GM12878 (cell line): ENCODE data around the gene GP5. TPM values are rescaled to one million over a fixed set of nuclear protein-coding genes. Genes with fewer than 3 reads are reported as not detected.

Experiments
- ATAC-seq: fragments of 200-7000 bp; cut with Tn5 transposase; 3 replicates; pipeline ENCODE4 v1.9.1; 2020; ENCODE audit warnings: mild to moderate bottlenecking, moderate library complexity
- BruUV-seq: library from RNA; stranded (reverse); fragments of 400-500 nt; replicated peaks from 2 replicates; lab custom pipeline; 2021; lab: Mats Ljungman, UMichigan
- CTCF ChIA-PET: fragments of 300-600 bp; sonication (Branson Sonifier 250); formaldehyde crosslinking; extraction: SDS; loops from one replicate; lab custom pipeline; 2021; ENCODE audit warnings: inconsistent platforms; lab: Yijun Ruan, JAX
- POLR2A ChIA-PET: fragments of 350-600 bp; formaldehyde crosslinking; extraction: SDS; loops from one replicate; lab custom pipeline; 2021; ENCODE audit warnings: inconsistent platforms; lab: Charles Lee
- RAD21 ChIA-PET: fragments of 300-600 bp; sonication (Branson Sonifier 250); formaldehyde crosslinking; loops from one replicate; lab custom pipeline; 2023; ENCODE audit warnings: antibody characterized with exemption; ENCODE audit not compliant: unreplicated experiment; lab: Charles Lee
- SMC1A ChIA-PET: fragments of 300-600 bp; sonication (Branson Sonifier 250); formaldehyde crosslinking; loops from one replicate; lab custom pipeline; 2023; ENCODE audit not compliant: unreplicated experiment, uncharacterized antibody; lab: Charles Lee
- DNase-seq: peaks from one replicate; pipeline ENCODE4 v3.0.0-alpha.2; 2011; ENCODE audit warnings: low read depth, low spot score
- FAIRE-seq: peaks from 3 replicates; lab custom pipeline; 2011; peaks lifted over from hg19 to GRCh38; lab: Jason Lieb, UNC
- H2AFZ ChIP-seq: 2 replicates; pipeline ENCODE4 v1.6.0; 2011; ENCODE audit warnings: low read depth, low read length, control low read depth; ENCODE audit not compliant: control insufficient read depth
- H3K27ac ChIP-seq: 2 replicates; pipeline ENCODE4 v1.5.1; 2011; ENCODE audit warnings: control low read depth; ENCODE audit not compliant: control insufficient read depth, insufficient read depth
- H3K27me3 ChIP-seq, 2 experiments: replicated peaks in 1 of 2; 2 replicates each; pipeline versions ENCODE4 v1.6.0 to v1.6.1; 2011; ENCODE audit warnings: low read length in 1 of 2; ENCODE audit not compliant: control insufficient read depth in 2 of 2, insufficient read depth in 2 of 2
- H3K36me3 ChIP-seq, 2 experiments: 2 replicates each; pipeline ENCODE4 v1.5.1; 2011; ENCODE audit warnings: low read length in 1 of 2; ENCODE audit not compliant: control insufficient read depth in 2 of 2, insufficient read depth in 2 of 2
- H3K4me1 ChIP-seq: 2 replicates; pipeline ENCODE4 v1.6.1; 2011; ENCODE audit warnings: mild to moderate bottlenecking, low read length, moderate library complexity, mixed read lengths; ENCODE audit not compliant: control insufficient read depth, insufficient read depth
- H3K4me2 ChIP-seq: 2 replicates; pipeline ENCODE4 v1.6.0; 2011; ENCODE audit warnings: control low read depth; ENCODE audit not compliant: control insufficient read depth, insufficient read depth
- H3K4me3 ChIP-seq: fragments of 200-600 bp; sonication (generic); 2 replicates; pipeline ENCODE4 v1.5.1; 2016
- H3K79me2 ChIP-seq: 2 replicates; pipeline ENCODE4 v1.6.0; 2011; ENCODE audit warnings: low read length; ENCODE audit not compliant: control insufficient read depth, insufficient read depth
- H3K9ac ChIP-seq: 2 replicates; pipeline ENCODE4 v1.8.0; 2011; ENCODE audit warnings: low read length, control low read depth, mixed read lengths; ENCODE audit not compliant: control insufficient read depth, insufficient read depth
- H3K9me3 ChIP-seq: replicated peaks from 3 replicates; pipeline ENCODE4 v1.5.1; 2011; ENCODE audit warnings: mild to moderate bottlenecking, low read length; ENCODE audit not compliant: control insufficient read depth, insufficient read depth
- H4K20me1 ChIP-seq: 2 replicates; pipeline ENCODE4 v1.6.0; 2011; ENCODE audit not compliant: control insufficient read depth, insufficient read depth
- CBX5 ChIP-seq: sonication (generic); IDR thresholded peaks from 2 replicates; pipeline ENCODE4 v1.6.1; 2016; ENCODE audit warnings: low read depth, moderate library complexity, mild to moderate bottlenecking, inconsistent platforms
- CHD1 ChIP-seq: IDR thresholded peaks from 2 replicates; pipeline ENCODE4 v1.6.1; 2012; ENCODE audit warnings: low read depth, low read length, improper control_type of control experiment
- IRF4 ChIP-seq: IDR thresholded peaks from 2 replicates; pipeline ENCODE4 v1.6.1; 2011; ENCODE audit warnings: low read depth, low read length
- KDM1A ChIP-seq: fragments of 200-600 bp; sonication (generic); IDR thresholded peaks from 2 replicates; pipeline ENCODE4 v1.6.1; 2016; ENCODE audit warnings: borderline replicate concordance
- POLR2A ChIP-seq: IDR thresholded peaks from 2 replicates; pipeline ENCODE4 v1.6.1; 2011; ENCODE audit warnings: low read depth, mild to moderate bottlenecking, low read length
- RBBP5 ChIP-seq: fragments of 200-600 bp; sonication (generic); conservative IDR thresholded peaks from 2 replicates; pipeline ENCODE4 v1.6.1; 2016
- SRF ChIP-seq, 2 experiments: IDR thresholded peaks; 2 replicates each; pipeline ENCODE4 v1.6.1; 2011; ENCODE audit warnings: low read depth in 2 of 2, low read length in 2 of 2, mild to moderate bottlenecking in 1 of 2, moderate library complexity in 1 of 2
- STAT3 ChIP-seq: IDR thresholded peaks from 2 replicates; pipeline ENCODE4 v1.6.1; 2011; ENCODE audit warnings: low read depth, low read length, improper control_type of control experiment
- SUPT20H ChIP-seq: IDR thresholded peaks from 2 replicates; pipeline ENCODE4 v1.6.1; 2011; ENCODE audit warnings: low read depth, mild to moderate bottlenecking, low read length, moderate library complexity, borderline replicate concordance; ENCODE audit not compliant: control insufficient read depth
- ZNF384 ChIP-seq: IDR thresholded peaks from 2 replicates; pipeline ENCODE4 v1.6.1; 2012; ENCODE audit warnings: low read depth, mild to moderate bottlenecking, low read length, improper control_type of control experiment, borderline replicate concordance
- ZZZ3 ChIP-seq: IDR thresholded peaks from 2 replicates; pipeline ENCODE4 v1.6.1; 2011; ENCODE audit warnings: low read depth; ENCODE audit not compliant: control insufficient read depth, insufficient read length
- WGBS: methylation state at CpG from one replicate; pipeline ENCODE4 v1.1.6; 2016; ENCODE audit warnings: low lambda C conversion rate; ENCODE audit not compliant: insufficient replicate concordance, insufficient coverage; ENCODE audit errors: missing lambda C conversion rate; 5-methylcytosine and 5-hydroxymethylcytosine counted together
- in situ Hi-C: fragments of 300-500 bp; cut with MboI; formaldehyde crosslinking; loops from 9 replicates; pipeline ENCODE4 v1.14.3; 2018; ENCODE audit warnings: mixed read lengths
- intact Hi-C: fragments of 100-400 bp; cut with micrococcal nuclease; formaldehyde crosslinking; loops from one replicate; pipeline ENCODE4 v1.14.2; 2022; ENCODE audit not compliant: unreplicated experiment
- polyA plus RNA-seq, 11 experiments: library from polyadenylated mRNA; depleted of rRNA in 4 of 11; unstranded in 6 of 11; stranded (reverse) in 5 of 11; fragments of >200 nt; fragmentation: Nextera tagmentation in 4 of 11; fragmentation: Illumina TruSeq in 1 of 11; extraction: Ambion mirVana in 4 of 11; extraction: Trizol in 1 of 11; gene quantifications; 1 replicate in 1 of 11; 2 replicates in 10 of 11; pipeline versions ENCODE4 v1.2.1 to v1.2.3, GENCODE V29; 2011 to 2016; ENCODE audit warnings: inconsistent platforms in 2 of 11, missing spikeins in 2 of 11, low read depth in 1 of 11
- total RNA-seq, 4 experiments: library from RNA; depleted of rRNA in 3 of 4; stranded (reverse); fragments of >200 nt in 3 of 4; fragmentation: Illumina TruSeq in 1 of 4; extraction: Trizol in 1 of 4; gene quantifications; 2 replicates each; pipeline versions ENCODE4 v1.2.1 to v1.2.3, GENCODE V29; 2013 to 2021
- TF ChIP-seq, protein P1 (sequence below): fragments of 450-650 bp; formaldehyde crosslinking; IDR thresholded peaks from 2 replicates; pipeline ENCODE4 v1.5.0; 2022; ENCODE audit warnings: mild to moderate bottlenecking, missing genetic modification characterization

Gene GP5
- total and polyA plus RNA-seq, 10 of the 15 experiments (the other 5 are each of a cell fraction or from before 2014, with no cell fraction given) = not detected

DNA sequence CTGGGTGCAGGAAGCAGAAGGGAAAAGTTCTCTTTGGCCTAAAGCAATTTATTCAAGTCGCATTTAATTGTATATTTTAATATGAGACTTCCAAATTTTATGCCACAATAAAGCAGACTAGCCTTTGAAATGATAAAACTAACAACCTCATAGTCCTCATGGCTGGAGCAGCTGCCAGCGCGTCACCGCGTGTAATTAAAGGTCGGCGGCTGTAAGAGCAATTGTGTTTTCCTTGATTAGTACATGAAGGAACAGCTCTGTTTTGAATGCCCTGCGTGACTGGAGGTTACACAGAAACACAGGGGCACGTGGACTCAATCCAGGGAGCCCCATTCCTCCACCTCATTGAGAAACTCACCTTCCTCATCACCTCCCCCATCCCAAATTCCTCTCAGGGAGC, 19.4 kb downstream of the GP5 start:
- intact Hi-C loops (no loop called here), in situ Hi-C loops (no loop called here)
- no peaks in the 10 kb centered on the region; a peak in 2 of 4 replicates for H3K27me3 ChIP-seq
- no peaks in the 10 kb centered on the region for H3K4me1 ChIP-seq
- H4K20me1 ChIP-seq = no peaks in the 10 kb centered on the region
- ATAC-seq (no peak), DNase-seq (no peak), FAIRE-seq (no peak)
- H3K4me3 ChIP-seq = no peak overlapping the region
- POLR2A ChIA-PET = no interaction called here
- no peak for TF ChIP-seq ZZZ3
- no peak for TF ChIP-seq ZNF384
- TF ChIP-seq, protein P1, sequence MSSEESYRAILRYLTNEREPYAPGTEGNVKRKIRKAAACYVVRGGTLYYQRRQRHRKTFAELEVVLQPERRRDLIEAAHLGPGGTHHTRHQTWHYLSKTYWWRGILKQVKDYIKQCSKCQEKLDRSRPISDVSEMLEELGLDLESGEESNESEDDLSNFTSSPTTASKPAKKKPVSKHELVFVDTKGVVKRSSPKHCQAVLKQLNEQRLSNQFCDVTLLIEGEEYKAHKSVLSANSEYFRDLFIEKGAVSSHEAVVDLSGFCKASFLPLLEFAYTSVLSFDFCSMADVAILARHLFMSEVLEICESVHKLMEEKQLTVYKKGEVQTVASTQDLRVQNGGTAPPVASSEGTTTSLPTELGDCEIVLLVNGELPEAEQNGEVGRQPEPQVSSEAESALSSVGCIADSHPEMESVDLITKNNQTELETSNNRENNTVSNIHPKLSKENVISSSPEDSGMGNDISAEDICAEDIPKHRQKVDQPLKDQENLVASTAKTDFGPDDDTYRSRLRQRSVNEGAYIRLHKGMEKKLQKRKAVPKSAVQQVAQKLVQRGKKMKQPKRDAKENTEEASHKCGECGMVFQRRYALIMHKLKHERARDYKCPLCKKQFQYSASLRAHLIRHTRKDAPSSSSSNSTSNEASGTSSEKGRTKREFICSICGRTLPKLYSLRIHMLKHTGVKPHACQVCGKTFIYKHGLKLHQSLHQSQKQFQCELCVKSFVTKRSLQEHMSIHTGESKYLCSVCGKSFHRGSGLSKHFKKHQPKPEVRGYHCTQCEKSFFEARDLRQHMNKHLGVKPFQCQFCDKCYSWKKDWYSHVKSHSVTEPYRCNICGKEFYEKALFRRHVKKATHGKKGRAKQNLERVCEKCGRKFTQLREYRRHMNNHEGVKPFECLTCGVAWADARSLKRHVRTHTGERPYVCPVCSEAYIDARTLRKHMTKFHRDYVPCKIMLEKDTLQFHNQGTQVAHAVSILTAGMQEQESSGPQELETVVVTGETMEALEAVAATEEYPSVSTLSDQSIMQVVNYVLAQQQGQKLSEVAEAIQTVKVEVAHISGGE (CRISPR knock-in tag) = no peak
- TF ChIP-seq KDM1A = no peak
- TF ChIP-seq POLR2A = no peak
- TF ChIP-seq RBBP5 = no peak
- no peak for TF ChIP-seq SRF (IDR thresholded peaks at IDR 0.05; ENCODE audit: low read depth in 2 of 2, low read length in 2 of 2)
- TF ChIP-seq IRF4 = no peak
- no peak for TF ChIP-seq STAT3
- no peak for TF ChIP-seq SUPT20H
- no peak for TF ChIP-seq CBX5
- TF ChIP-seq CHD1 = no peak
- CTCF ChIA-PET = no interaction called here
- BruUV-seq = no TSS peak
- H3K9ac ChIP-seq = no peak overlapping the region
- no peak overlapping the region for H3K27ac ChIP-seq
- no peak overlapping the region for H3K4me2 ChIP-seq
- H3K79me2 ChIP-seq = no peaks in the 10 kb centered on the region
- H3K36me3 ChIP-seq = no peaks in the 10 kb centered on the region
- RAD21 ChIA-PET = no interaction called here
- H3K9me3 ChIP-seq = no peaks in the 10 kb centered on the region
- no peak overlapping the region for H2AFZ ChIP-seq
- WGBS = 68% methylated on average over 9 of the region's 9 CpGs
- SMC1A ChIA-PET = interaction anchor here (0.5 kb wide), 1 partner anchor 71 kb away, joined by 3 read pairs; no protein-coding TSS in a partner anchor
